Endodermal cell (in vitro differentiated cells): Measurements from ENCODE around the gene GIT1. TPM values are rescaled to one million over a fixed set of nuclear protein-coding genes. Genes with fewer than 3 reads are reported as not detected.

Experiments
- DNase-seq: peaks from one replicate; pipeline ENCODE4 v3.0.0-alpha.2; 2017
- H3K27ac ChIP-seq: 2 replicates; pipeline ENCODE4 v1.5.1; 2013; ENCODE audit warnings: mild to moderate bottlenecking, low read depth, low read length, moderate library complexity
- H3K27me3 ChIP-seq: 2 replicates; pipeline ENCODE4 v1.6.1; 2013; ENCODE audit warnings: mild to moderate bottlenecking, low read length, moderate library complexity; ENCODE audit not compliant: insufficient read depth, control insufficient read depth, poor library complexity, severe bottlenecking
- H3K36me3 ChIP-seq: 2 replicates; pipeline ENCODE4 v1.7.0; 2013; ENCODE audit warnings: mild to moderate bottlenecking, low read length, moderate library complexity; ENCODE audit not compliant: control insufficient read depth, insufficient read depth
- H3K4me1 ChIP-seq: one replicate; pipeline ENCODE4 v1.7.0; 2013; ENCODE audit warnings: low read length; ENCODE audit not compliant: control insufficient read depth, insufficient read depth
- H3K4me3 ChIP-seq: 2 replicates; pipeline ENCODE4 v1.5.1; 2013; ENCODE audit warnings: mild to moderate bottlenecking, low read length, moderate library complexity
- H3K9ac ChIP-seq: 2 replicates; pipeline ENCODE4 v1.6.1; 2013; ENCODE audit warnings: mild to moderate bottlenecking, low read length, moderate library complexity; ENCODE audit not compliant: poor library complexity, severe bottlenecking; ENCODE audit errors: extremely low read depth
- H3K9me3 ChIP-seq: 2 replicates; pipeline ENCODE4 v1.6.1; 2013; ENCODE audit warnings: mild to moderate bottlenecking, low read length, moderate library complexity; ENCODE audit not compliant: control insufficient read depth
- H3K27ac Mint-ChIP-seq: 2 replicates; pipeline ENCODE4 v1.8.0; 2020; ENCODE audit warnings: mixed read lengths
- H3K27me3 Mint-ChIP-seq: 2 replicates; pipeline ENCODE4 v1.8.0; 2021; ENCODE audit warnings: mild to moderate bottlenecking, mixed read lengths; ENCODE audit not compliant: insufficient read depth
- H3K36me3 Mint-ChIP-seq: 2 replicates; pipeline ENCODE4 v1.8.0; 2020; ENCODE audit warnings: low read depth, mixed read lengths
- H3K4me1 Mint-ChIP-seq: 2 replicates; pipeline ENCODE4 v1.8.0; 2020; ENCODE audit warnings: mixed read lengths
- H3K4me3 Mint-ChIP-seq: 2 replicates; pipeline ENCODE4 v1.8.0; 2020; ENCODE audit warnings: mild to moderate bottlenecking, moderate library complexity, mixed read lengths
- H3K9me3 Mint-ChIP-seq: 2 replicates; pipeline ENCODE4 v1.8.0; 2020; ENCODE audit warnings: mild to moderate bottlenecking, mixed read lengths
- CTCF ChIP-seq: fragments of 200-600 bp; sonication (generic); conservative IDR thresholded peaks from 2 replicates; pipeline ENCODE4 v1.5.0; 2021; ENCODE audit warnings: antibody characterized with exemption, mild to moderate bottlenecking
- WGBS, 2 experiments: methylation state at CpG; one replicate each; pipeline versions ENCODE4 v1.1.5 to v1.1.7; 2013; ENCODE audit warnings: missing lambda C conversion rate in 2 of 2, mixed read lengths in 1 of 2; ENCODE audit not compliant: insufficient coverage in 1 of 2, insufficient read length in 1 of 2; 5-methylcytosine and 5-hydroxymethylcytosine counted together
- total RNA-seq, 2 donors: library from RNA; stranded (reverse); fragmentation: NEBNext Ultra II Directional in 1 of 2; extraction: Animal tissue kit (Norgen Biotek cat#: 25700) in 1 of 2; gene quantifications; 2 replicates in 1 of 2; 3 replicates in 1 of 2; pipeline ENCODE4 v1.2.1, GENCODE V29; 2021

GIT1 gene
- total RNA-seq, 2 donors from 2014 or later = 45.0 to 61.8 TPM

GRCh38 chr17:29591146-29591736 is 1.8 kb upstream of the GIT1 start:
- H3K4me1 ChIP-seq = peaks cover 4% of the 10 kb centered on the region
- WGBS, 2 experiments = 3 to 4% methylated on average over 17 to 31 of the region's 31 CpGs
- peaks cover 19% of the 10 kb centered on the region for H3K4me1 Mint-ChIP-seq

GRCh38 chr17:29590411-29591145 is 1.1 kb upstream of the GIT1 start:
- H3K9me3 Mint-ChIP-seq = no peaks in the 10 kb centered on the region
- TF ChIP-seq CTCF = no peak
- H3K4me3 Mint-ChIP-seq = peak overlapping the region; percentile 74
- Histone ChIP-seq H3K4me3 (peak overlapping the region; percentile 84), H3K27me3 (peaks cover 29% of the 10 kb centered on the region), H3K9me3 (no peaks in the 10 kb centered on the region), H3K36me3 (no peaks in the 10 kb centered on the region), H3K9ac (no peak overlapping the region), H3K4me1 (peaks cover 4% of the 10 kb centered on the region), H3K27ac (no peak overlapping the region)
- 24 to 43% methylated on average over 15 to 30 of the region's 30 CpGs for WGBS, 2 experiments
- no peak overlapping the region for H3K27ac Mint-ChIP-seq
- no peaks in the 10 kb centered on the region for H3K36me3 Mint-ChIP-seq
- H3K27me3 Mint-ChIP-seq = peaks cover 47% of the 10 kb centered on the region
- peaks cover 19% of the 10 kb centered on the region for H3K4me1 Mint-ChIP-seq
- DNase-seq = no peak

More at GRCh38 chr17:29591146-29591736, 1.8 kb upstream of the GIT1 start:
- no peak for DNase-seq
- TF ChIP-seq CTCF = no peak
- Histone ChIP-seq H3K27ac (peak overlapping the region; percentile 51), H3K27me3 (peaks cover 29% of the 10 kb centered on the region), H3K36me3 (no peaks in the 10 kb centered on the region), H3K4me3 (peak overlapping the region; percentile 84), H3K9ac (no peak overlapping the region), H3K9me3 (no peaks in the 10 kb centered on the region)
- H3K4me3 Mint-ChIP-seq = peak overlapping the region; percentile 74
- no peaks in the 10 kb centered on the region for H3K36me3 Mint-ChIP-seq
- H3K27ac Mint-ChIP-seq = peak overlapping the region; percentile 74
- H3K27me3 Mint-ChIP-seq = peaks cover 49% of the 10 kb centered on the region
- H3K9me3 Mint-ChIP-seq = no peaks in the 10 kb centered on the region

GRCh38 chr17:29588562-29589411 is 661 bp downstream of the GIT1 start:
- H3K27me3 Mint-ChIP-seq = peaks cover 35% of the 10 kb centered on the region
- H3K27ac Mint-ChIP-seq = no peak overlapping the region
- 2% methylated on average over 27 to 72 of the region's 72 CpGs for WGBS, 2 experiments

More at GRCh38 chr17:29588562-29589411, 661 bp downstream of the GIT1 start:
- peak; percentile 86 for DNase-seq
- Mint-ChIP-seq H3K4me3 (peak overlapping the region; percentile 74), H3K9me3 (no peaks in the 10 kb centered on the region), H3K36me3 (peaks cover under 1% of the 10 kb centered on the region), H3K4me1 (peaks cover 27% of the 10 kb centered on the region)
- Histone ChIP-seq H3K36me3 (no peaks in the 10 kb centered on the region), H3K27me3 (peaks cover 24% of the 10 kb centered on the region), H3K27ac (no peak overlapping the region), H3K9me3 (no peaks in the 10 kb centered on the region), H3K9ac (peak overlapping the region; percentile 35), H3K4me3 (peak overlapping the region; percentile 82), H3K4me1 (peaks cover 13% of the 10 kb centered on the region)
- TF ChIP-seq CTCF = no peak
